GM08714 (cell line): ENCODE measurements around the gene DIAPH3.

ENCODE experiments used
- H3K4me3 ChIP-seq: fragments of 200-500 bp; sonication (Bioruptor generic); 2 replicates; pipeline ENCODE4 v1.5.1; 2014; ENCODE audit warnings: mild to moderate bottlenecking, low read length, inconsistent platforms
- ZNF274 ChIP-seq: IDR thresholded peaks from 2 replicates; pipeline ENCODE4 v1.6.1; 2012; ENCODE audit warnings: mild to moderate bottlenecking, low read depth, low read length

The DIAPH3 gene

DNA sequence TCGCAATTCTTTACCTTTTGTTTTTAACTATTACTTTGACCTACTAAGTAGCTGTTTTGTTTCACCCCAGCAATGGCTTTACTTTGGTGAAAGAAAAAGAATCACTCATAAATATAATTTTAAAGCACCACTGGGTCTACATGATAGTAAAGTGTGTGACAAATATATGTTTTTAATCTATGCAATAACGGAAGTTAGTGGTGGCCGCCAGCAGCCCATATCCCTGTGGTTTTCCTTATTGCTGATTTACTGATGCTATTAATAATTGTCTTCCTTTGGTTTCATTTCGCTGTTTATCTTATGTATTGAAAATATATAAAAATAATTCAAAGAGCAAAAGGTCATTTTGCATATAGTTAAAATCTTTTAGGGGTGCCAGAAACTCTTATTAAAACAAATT is 491.3 kb downstream of the DIAPH3 start:
- TF ChIP-seq ZNF274 = no peak

DNA sequence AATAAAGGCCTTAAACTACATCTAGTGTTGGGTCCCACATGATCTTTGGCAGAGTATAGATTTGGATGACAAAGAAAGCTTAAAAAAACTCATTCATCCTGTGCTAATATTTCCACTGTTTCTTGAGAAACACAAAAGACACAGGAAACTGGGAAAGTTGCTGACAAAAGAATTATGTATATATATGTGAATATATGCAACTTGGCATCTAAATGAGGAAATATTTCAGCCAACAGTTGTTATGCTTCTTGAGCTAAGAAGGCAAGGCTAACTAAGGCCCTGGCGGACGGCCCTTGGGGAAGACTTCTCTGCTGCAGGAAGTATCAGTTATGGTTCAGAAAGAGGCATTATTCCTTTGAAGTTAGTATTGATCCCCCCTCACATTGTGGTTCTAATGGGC is 491.8 kb downstream of the DIAPH3 start:
- TF ChIP-seq ZNF274 = no peak
- no peak overlapping the region for H3K4me3 ChIP-seq

More for the DNA sequence above, 491.3 kb downstream of the DIAPH3 start:
- no peak overlapping the region for H3K4me3 ChIP-seq

- no peak for TF ChIP-seq ZNF274
- H3K4me3 ChIP-seq = no peak overlapping the region
Observed at GRCh38 chr13:59666504-59666903, 497.2 kb downstream of the DIAPH3 start.

DNA sequence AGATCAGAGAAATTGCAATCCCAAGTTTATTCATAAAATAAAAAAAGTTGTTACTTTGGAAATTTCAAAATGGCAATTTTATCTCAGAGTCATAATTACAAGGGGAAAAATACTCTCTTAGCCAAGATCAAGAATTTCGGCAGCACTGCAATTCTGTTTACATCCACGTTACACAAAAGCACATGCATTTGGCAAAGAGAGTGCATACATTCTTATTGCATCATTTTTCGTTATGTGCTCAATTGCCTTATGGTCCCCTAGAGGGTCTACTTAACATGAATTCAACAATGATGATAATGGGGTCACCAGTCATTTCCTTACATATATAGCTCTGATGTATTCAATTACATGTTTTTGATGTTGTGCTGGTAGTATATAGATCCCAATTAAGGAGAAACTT is 498.0 kb downstream of the DIAPH3 start:
- no peak for TF ChIP-seq ZNF274
- no peak overlapping the region for H3K4me3 ChIP-seq

DNA sequence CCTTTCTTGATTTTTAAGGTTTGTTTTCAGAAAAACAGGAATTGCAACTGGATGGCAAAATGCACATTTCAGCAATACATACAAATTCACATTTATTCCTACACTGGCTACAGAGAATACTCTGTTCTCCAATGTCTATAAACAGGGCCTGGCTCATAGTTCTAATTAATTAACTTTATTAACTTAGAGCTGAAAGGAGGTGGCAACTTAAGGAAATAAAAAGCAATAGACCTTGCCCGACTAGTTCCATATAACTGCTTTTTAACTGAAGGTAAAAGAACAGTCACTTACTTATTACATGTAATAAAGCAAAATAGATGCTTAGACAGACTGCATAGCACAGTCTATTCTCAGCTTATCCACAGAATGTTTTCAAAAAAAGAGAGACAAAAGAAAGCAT is 498.5 kb downstream of the DIAPH3 start:
- H3K4me3 ChIP-seq = no peak overlapping the region
- TF ChIP-seq ZNF274 = no peak

DNA sequence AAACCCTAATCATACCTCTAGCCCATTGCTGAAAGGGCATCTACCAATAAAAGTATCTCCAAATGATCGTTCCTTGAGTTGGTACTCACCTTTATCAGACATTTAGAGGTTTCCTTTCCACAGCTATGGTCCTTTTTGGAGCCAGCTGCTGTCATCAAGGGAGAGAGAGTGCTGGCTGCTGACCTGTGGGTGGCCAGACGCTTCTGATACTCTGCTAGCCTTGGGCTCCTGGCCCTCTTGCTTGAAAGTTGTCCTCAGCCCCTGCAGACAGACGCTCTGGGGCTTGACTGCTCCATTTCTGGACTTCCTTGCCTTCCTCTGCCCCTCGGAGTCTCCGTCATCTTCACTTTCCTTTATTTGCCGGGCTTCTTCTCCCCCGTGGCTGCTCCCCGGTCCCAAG is 499.1 kb downstream of the DIAPH3 start:
- H3K4me3 ChIP-seq = no peak overlapping the region
- TF ChIP-seq ZNF274 = no peak

GRCh38 chr13:59663707-59664106 is 500.0 kb downstream of the DIAPH3 start:
- no peak overlapping the region for H3K4me3 ChIP-seq
- TF ChIP-seq ZNF274 = no peak

DNA sequence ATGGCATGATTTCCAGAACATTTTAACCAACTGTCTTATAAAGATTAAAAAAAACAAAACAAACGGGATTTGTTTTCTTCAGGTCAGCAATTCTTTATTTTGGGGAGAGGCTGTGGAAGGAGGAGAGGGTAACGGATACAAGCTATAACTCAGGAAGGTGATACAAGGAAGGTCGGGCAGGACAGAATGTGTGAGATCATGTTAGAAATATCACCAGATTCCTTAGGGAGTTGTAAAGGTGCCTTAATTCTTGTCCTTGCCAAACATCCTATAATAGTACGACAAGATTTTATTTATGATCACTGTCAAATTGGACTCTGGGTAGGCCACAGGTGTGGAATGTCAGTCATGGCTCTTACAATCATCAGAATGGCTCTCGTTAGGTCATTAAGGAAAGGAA is 503.1 kb downstream of the DIAPH3 start:
- no peak overlapping the region for H3K4me3 ChIP-seq
- TF ChIP-seq ZNF274 = no peak

DNA sequence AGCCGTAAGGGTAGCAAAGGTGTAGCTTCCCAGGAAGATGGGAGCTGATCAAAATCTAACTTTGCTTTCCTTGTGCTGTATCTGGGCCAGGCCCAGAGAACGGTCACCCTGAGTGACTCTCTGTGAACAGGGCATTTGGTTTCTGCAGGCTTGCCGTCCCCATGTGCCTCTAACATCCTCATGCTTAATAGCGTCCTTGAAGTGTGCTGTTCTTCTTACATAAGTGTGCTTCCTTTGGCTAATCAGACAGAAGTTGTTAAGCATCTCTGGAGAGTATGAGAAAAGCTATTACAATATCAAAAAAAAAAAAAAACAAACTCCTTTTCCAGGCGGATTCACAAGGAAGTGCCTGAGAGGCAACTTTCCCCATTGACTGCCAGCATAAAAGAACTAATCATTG is 503.7 kb downstream of the DIAPH3 start:
- H3K4me3 ChIP-seq = no peak overlapping the region
- TF ChIP-seq ZNF274 = no peak

DNA sequence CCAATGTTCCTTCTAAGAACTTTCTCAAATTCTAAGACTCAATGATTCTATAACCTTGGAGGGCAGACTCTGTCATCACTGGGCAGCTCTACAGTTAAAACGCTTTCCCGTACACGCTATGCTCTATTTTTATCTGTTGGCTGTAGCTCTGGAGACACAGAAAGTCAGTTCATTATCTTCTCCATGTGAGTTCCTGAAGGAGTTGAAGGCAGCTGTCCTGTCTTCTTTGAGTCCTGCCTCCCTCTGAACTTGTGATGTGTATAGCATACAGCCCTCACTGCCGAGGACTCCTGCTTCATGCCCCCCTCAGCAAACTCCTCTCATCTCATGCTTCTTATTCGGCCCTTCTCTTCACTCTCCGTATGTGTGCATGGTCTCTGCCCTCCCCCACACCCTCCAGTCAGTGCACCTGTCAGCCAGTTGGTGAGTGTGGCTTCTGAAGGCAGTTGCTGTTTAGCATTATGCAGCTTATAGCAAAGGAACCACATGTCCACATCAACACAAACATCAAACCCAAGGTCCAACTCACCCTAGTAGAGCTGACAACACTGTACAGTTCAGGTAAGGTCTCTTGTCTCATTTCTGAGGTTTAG is 504.9 kb downstream of the DIAPH3 start:
- no peak overlapping the region for H3K4me3 ChIP-seq
- no peak for TF ChIP-seq ZNF274

DNA sequence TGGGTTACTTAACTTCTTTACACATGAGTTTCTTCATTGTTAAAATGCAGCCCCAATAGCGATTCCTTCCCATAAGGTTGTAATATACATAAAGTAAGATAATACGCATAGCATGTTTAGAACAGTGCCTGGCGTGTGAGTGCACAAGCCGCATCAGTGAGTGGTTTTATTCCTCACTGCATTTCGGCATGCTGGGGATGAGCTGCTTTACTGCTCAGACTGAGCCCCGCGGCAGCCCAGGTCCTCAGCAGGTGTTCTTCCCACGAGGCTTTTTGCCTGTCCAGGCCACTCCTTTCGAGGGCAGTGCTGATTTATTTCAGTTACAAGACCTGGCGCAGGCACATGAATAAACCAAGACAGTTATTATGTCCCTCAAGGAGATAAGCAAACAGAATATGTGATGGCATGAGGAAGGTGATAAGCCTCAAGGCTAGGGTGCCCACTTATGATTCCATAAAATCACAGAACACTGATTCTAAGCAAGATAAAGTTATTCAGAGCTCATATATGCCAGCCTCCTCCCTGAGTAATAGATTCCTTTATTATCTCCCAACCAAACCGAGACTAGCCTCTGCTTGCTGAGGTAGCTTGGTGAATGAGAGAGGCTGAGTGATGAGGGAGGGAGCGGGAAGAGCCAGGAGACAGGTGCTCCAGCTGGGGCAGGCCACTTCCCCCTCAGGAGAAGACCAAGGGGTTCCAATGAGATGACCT is 505.5 kb downstream of the DIAPH3 start:
- TF ChIP-seq ZNF274 = no peak
- no peak overlapping the region for H3K4me3 ChIP-seq

DNA sequence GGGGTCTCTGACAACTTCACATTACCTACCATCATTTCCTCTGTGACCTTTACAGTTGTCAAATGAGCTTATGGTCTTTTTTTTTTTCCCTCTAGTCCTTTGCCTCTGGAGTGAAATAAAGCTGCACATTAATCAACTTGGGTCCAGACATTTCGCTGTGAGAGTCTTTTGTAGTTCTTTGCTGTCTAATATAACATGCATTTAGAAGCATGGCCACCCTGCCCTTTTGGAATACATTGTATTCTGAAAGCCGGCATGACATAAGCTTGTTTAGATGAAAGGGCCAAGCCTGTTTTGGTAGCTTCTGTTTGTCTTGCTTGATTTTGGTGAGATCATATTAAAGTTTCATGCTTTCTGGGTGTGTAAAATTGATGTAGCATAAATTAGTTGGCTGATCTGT is 509.8 kb downstream of the DIAPH3 start:
- no peak overlapping the region for H3K4me3 ChIP-seq
- TF ChIP-seq ZNF274 = no peak

DNA sequence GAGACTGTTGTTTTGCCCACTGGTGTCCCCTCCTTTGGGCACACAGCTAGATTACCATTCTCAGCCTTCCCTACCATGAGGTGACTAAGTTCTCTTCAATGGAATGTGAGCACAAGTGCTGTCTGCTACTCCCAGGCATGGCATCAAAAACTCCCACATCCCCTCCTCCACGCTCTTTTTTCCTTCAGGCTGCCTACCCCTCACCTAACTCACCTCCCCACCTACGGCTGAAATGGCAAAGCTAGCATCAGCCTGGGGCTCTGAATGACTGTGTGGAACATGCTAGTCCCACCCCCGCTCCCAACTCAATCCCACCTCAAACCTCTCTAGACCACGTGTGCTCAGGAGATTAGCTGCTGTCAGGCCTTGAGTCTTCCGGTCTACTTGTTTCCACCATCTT is 512.2 kb downstream of the DIAPH3 start:
- TF ChIP-seq ZNF274 = no peak

GRCh38 chr13:59643906-59644626 is 519.7 kb downstream of the DIAPH3 start:
- TF ChIP-seq ZNF274 = no peak
- H3K4me3 ChIP-seq = no peak overlapping the region

More for the DNA sequence above, 512.2 kb downstream of the DIAPH3 start:
- no peak overlapping the region for H3K4me3 ChIP-seq

- H3K4me3 ChIP-seq = no peak overlapping the region
- TF ChIP-seq ZNF274 = no peak
Observed at GRCh38 chr13:59643364-59643841, 520.3 kb downstream of the DIAPH3 start.

DNA sequence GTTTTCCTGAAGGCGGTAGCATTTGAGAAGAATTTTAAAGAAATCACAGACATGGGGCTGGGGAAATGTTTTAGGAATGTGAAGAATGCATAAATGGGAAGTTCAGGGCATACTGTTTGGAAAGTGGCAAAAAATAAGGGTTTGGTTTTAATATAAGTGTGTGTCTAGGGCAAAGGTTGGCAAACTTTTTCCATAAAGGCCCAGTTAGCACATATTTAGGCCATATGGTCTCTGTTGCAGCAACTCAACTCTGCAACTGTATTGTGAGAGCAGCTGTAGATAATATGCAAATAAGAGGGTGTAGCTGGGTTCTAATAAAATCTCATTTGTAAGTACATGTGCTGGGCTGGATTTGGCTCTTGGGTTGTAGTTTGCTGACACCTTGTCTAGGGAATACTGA is 521.9 kb downstream of the DIAPH3 start:
- H3K4me3 ChIP-seq = no peak overlapping the region
- TF ChIP-seq ZNF274 = no peak
